T-cell (primary cell): ENCODE data around the gene COX4I1. TPM values are rescaled to one million over a fixed set of nuclear protein-coding genes. Genes with fewer than 3 reads are reported as not detected.

Experiments
- ATAC-seq, 4 experiments: fragments of 200-7000 bp in 3 of 4; fragments of 150-1000 bp in 1 of 4; cut with Tn5 transposase; replicated peaks in 1 of 4; 1 replicate in 3 of 4; 2 replicates in 1 of 4; pipeline ENCODE4 v1.10.0; 2021; ENCODE audit warnings: moderate library complexity in 3 of 4, mild to moderate bottlenecking in 2 of 4, moderate number of reproducible peaks in 1 of 4
- CTCF ChIA-PET, 2 donors: fragments of 300-600 bp; sonication (Branson Sonifier 250); formaldehyde crosslinking; loops; one replicate each; lab custom pipeline; 2022; ENCODE audit warnings: antibody characterized with exemption in 2 of 2; lab: Charles Lee
- POLR2A ChIA-PET, 2 donors: fragments of 300-600 bp; sonication (Branson Sonifier 250); formaldehyde crosslinking; loops; one replicate each; lab custom pipeline; 2022; ENCODE audit warnings: antibody characterized with exemption in 2 of 2; lab: Charles Lee
- DNase-seq, 35 experiments: peaks; one replicate each; pipeline versions ENCODE4 v3.0.0 to v3.0.0-alpha.2; 2013 to 2023
- H3K27ac ChIP-seq: one replicate; pipeline ENCODE4 v1.5.1; 2013; ENCODE audit warnings: low read length
- H3K27me3 ChIP-seq, 2 experiments: replicated peaks in 1 of 2; 1 replicate in 1 of 2; 2 replicates in 1 of 2; pipeline versions ENCODE4 v1.6.1 to v1.7.0; 2013; ENCODE audit warnings: low read length in 1 of 2, mixed read lengths in 1 of 2; ENCODE audit not compliant: control insufficient read depth in 2 of 2, insufficient read depth in 2 of 2; ENCODE audit errors: extremely low read depth in 1 of 2
- H3K36me3 ChIP-seq, 2 donors: 1 replicate in 1 of 2; 2 replicates in 1 of 2; pipeline versions ENCODE4 v1.6.1 to v1.7.0; 2013; ENCODE audit warnings: low read length in 1 of 2; ENCODE audit not compliant: control insufficient read depth in 2 of 2, insufficient read depth in 1 of 2; ENCODE audit errors: extremely low read depth in 1 of 2
- H3K4me1 ChIP-seq, 2 experiments: 1 replicate in 1 of 2; 2 replicates in 1 of 2; pipeline versions ENCODE4 v1.6.1 to v1.7.0; 2013; ENCODE audit warnings: low read length in 2 of 2, mixed read lengths in 1 of 2; ENCODE audit not compliant: insufficient read depth in 2 of 2, control insufficient read depth in 1 of 2; ENCODE audit errors: extremely low read depth in 1 of 2
- H3K4me3 ChIP-seq, 2 donors: 1 replicate in 1 of 2; 2 replicates in 1 of 2; pipeline versions ENCODE4 v1.5.1 to v1.7.0; 2013; ENCODE audit warnings: mild to moderate bottlenecking in 2 of 2, low read length in 1 of 2, moderate library complexity in 1 of 2; ENCODE audit not compliant: control insufficient read depth in 1 of 2; ENCODE audit errors: extremely low read depth in 1 of 2
- H3K9me3 ChIP-seq: 2 replicates; pipeline ENCODE4 v1.7.0; 2013
- H3K27ac Mint-ChIP-seq, 2 donors: one replicate each; pipeline ENCODE4 v1.8.0; 2020 to 2021; ENCODE audit warnings: mild to moderate bottlenecking in 2 of 2, mixed read lengths in 2 of 2
- H3K27me3 Mint-ChIP-seq, 2 donors: one replicate each; pipeline ENCODE4 v1.8.0; 2021 to 2022; ENCODE audit warnings: mixed read lengths in 2 of 2
- H3K36me3 Mint-ChIP-seq: one replicate; pipeline ENCODE4 v1.8.0; 2021; ENCODE audit warnings: mixed read lengths
- H3K4me1 Mint-ChIP-seq, 3 donors: one replicate each; pipeline ENCODE4 v1.8.0; 2020 to 2022; ENCODE audit warnings: mixed read lengths in 3 of 3, mild to moderate bottlenecking in 1 of 3
- H3K4me3 Mint-ChIP-seq, 3 donors: one replicate each; pipeline ENCODE4 v1.8.0; 2020 to 2022; ENCODE audit warnings: mild to moderate bottlenecking in 3 of 3, mixed read lengths in 3 of 3, moderate library complexity in 3 of 3
- H3K9me3 Mint-ChIP-seq, 3 donors: one replicate each; pipeline ENCODE4 v1.8.0; 2020 to 2022; ENCODE audit warnings: mixed read lengths in 3 of 3
- WGBS: methylation state at CpG from one replicate; pipeline ENCODE4 v1.1.5; 2013; ENCODE audit warnings: missing lambda C conversion rate; ENCODE audit not compliant: insufficient coverage; 5-methylcytosine and 5-hydroxymethylcytosine counted together
- total RNA-seq, 35 experiments: library from RNA in 6 of 35; stranded (reverse) in 6 of 35; fragments of 120-200 nt in 1 of 35; gene quantifications; one replicate each; pipeline versions ENCODE4 v1.2.1 to v1.2.4 and lab custom pipeline; 2013 to 2026

The COX4I1 gene
- total RNA-seq, 5 donors from 2014 or later (not counting 1 experiment from before 2014, with no cell fraction given), result 542 to 606 (median 574) TPM

DNA sequence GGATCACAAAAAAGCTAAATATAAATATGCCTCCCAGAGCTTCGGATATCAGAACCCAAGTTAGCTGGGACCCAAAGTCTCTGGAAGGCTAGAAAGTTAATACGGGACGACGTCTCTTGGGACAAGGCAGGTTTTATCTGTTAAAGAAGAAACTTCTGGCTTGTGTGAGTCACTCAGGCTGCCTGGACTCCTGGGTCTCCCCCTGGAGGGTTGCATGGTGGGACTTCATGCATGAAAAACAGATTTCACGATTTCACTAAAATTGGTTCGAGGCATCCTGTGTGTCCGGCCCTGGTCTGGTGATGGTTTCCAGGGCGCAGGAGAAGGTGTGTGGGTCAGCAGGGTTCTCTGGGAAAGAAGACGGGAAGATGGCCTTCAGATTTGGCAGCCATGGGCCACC is 47.0 kb downstream of the COX4I1 start:
- H3K36me3 ChIP-seq, result no peaks in the 10 kb centered on the region
- Mint-ChIP-seq H3K27ac (peak overlapping the region in 1 of 2 donors; percentile 36), H3K27me3 (peaks cover 22 to 30% of the 10 kb centered on the region in 2 donors), H3K4me1 (peaks cover 6 to 11% (median 7%) of the 10 kb centered on the region in 3 donors), H3K9me3 (no peaks in the 10 kb centered on the region), H3K4me3 (no peak overlapping the region), H3K36me3 (no peaks in the 10 kb centered on the region)
- H3K4me1 ChIP-seq, result no peaks in the 10 kb centered on the region
- POLR2A ChIA-PET, result no interaction called here
- CTCF ChIA-PET, result no interaction called here
- no peaks in the 10 kb centered on the region for H3K9me3 ChIP-seq
- DNase-seq (no peak), ATAC-seq (no peak)
- WGBS, result 98% methylated on average over 8 of the region's 9 CpGs
- H3K27me3 ChIP-seq, result peaks cover 0 to 33% of the 10 kb centered on the region in 2 experiments
- H3K27ac ChIP-seq, result no peak overlapping the region
- H3K4me3 ChIP-seq, result no peak overlapping the region

DNA sequence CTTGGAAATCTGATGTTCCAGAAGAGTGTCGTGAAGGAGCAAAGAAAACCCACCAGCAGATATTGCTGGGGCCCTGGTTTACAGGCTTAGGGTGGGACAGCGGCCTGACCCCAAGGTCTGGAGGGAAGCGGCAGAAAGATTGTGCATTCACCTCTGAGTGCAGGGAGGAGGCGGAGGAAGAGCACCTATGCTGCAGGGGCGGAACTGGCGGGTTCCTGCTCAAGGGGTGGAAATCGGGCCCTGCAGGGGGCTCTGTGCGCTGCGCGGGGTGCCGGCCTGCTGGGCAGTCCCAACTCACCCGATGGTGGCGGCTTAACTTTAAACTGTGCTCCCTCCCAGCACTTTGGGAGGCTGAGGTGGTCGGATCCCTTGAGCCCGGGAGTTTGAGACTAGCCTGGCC is 47.5 kb downstream of the COX4I1 start:
- POLR2A ChIA-PET, result no interaction called here
- DNase-seq, result no peak
- H3K4me1 Mint-ChIP-seq, result peaks cover 6 to 11% (median 7%) of the 10 kb centered on the region in 3 donors
- H3K9me3 ChIP-seq, result no peaks in the 10 kb centered on the region
- H3K27me3 Mint-ChIP-seq, result peaks cover 22 to 30% of the 10 kb centered on the region in 2 donors
- H3K4me1 ChIP-seq, result no peaks in the 10 kb centered on the region
- no peaks in the 10 kb centered on the region for H3K9me3 Mint-ChIP-seq
- H3K27ac ChIP-seq, result no peak overlapping the region
- H3K27ac Mint-ChIP-seq, result peak overlapping the region in 1 of 2 donors; percentile 36
- H3K36me3 Mint-ChIP-seq, result no peaks in the 10 kb centered on the region
- no peak overlapping the region for H3K4me3 ChIP-seq
- no peak for ATAC-seq
- WGBS, result 64% methylated on average over 6 of the region's 15 CpGs
- H3K36me3 ChIP-seq, result no peaks in the 10 kb centered on the region
- no peak overlapping the region for H3K4me3 Mint-ChIP-seq
- CTCF ChIA-PET, result no interaction called here
- H3K27me3 ChIP-seq, result peaks cover 0 to 33% of the 10 kb centered on the region in 2 experiments

DNA sequence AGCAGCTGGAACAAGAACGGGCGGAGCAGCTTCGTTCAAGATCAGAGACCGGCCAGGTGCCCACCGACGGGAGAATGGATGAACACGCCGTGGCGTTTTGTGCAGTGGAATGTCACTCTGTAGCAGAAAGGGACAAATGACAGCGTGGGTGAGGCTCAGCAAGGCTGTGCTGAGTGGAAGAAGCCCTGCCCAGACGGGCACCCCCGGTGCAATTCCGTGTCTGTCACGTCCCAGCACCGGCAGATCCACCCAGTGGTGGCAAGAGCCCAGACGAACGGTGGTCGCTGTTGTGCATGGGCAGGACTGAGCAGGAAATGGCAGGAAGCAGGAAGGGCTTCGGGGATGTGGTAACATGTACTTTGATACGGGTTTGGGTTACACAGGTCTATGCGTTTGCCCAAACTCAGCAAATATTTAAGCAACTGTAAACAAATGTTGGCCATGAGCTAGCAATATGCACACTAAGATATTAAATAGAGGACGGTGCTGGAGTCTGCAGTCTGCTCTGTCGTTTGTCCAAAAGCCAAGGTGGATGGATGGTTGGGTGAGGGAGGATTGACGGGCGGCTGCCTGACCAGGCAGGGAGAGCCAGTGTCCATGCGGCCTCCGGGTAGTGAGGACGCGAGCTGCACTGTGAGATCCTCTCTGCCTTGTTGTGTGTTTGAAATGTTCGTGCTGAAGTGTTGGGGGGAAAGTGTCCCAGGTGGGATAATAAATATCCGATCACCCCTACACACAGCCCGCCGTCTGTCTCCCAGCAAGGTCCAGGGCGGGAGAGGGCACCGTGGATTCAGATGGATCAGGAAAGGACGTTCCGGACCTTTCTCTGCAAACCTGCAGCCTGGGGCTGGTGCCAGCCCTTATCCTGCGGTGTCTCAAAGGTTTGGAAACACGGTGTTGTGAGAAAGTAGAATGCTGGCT is 48.4 kb downstream of the COX4I1 start:
- H3K27me3 Mint-ChIP-seq, result peaks cover 22 to 31% of the 10 kb centered on the region in 2 donors
- no peak overlapping the region for H3K27ac Mint-ChIP-seq
- POLR2A ChIA-PET, result no interaction called here
- H3K27ac ChIP-seq, result no peak overlapping the region
- ATAC-seq (no peak), DNase-seq (no peak)
- H3K4me3 ChIP-seq, result no peak overlapping the region
- H3K36me3 Mint-ChIP-seq, result no peaks in the 10 kb centered on the region
- H3K9me3 ChIP-seq, result no peaks in the 10 kb centered on the region
- peaks cover 6 to 11% (median 7%) of the 10 kb centered on the region in 3 donors for H3K4me1 Mint-ChIP-seq
- no peaks in the 10 kb centered on the region for H3K9me3 Mint-ChIP-seq
- CTCF ChIA-PET, result no interaction called here
- no peaks in the 10 kb centered on the region for H3K36me3 ChIP-seq
- H3K4me1 ChIP-seq, result no peaks in the 10 kb centered on the region
- H3K27me3 ChIP-seq, result peaks cover 0 to 31% of the 10 kb centered on the region in 2 experiments
- WGBS, result 69% methylated on average over 26 of the region's 39 CpGs
- no peak overlapping the region for H3K4me3 Mint-ChIP-seq

DNA sequence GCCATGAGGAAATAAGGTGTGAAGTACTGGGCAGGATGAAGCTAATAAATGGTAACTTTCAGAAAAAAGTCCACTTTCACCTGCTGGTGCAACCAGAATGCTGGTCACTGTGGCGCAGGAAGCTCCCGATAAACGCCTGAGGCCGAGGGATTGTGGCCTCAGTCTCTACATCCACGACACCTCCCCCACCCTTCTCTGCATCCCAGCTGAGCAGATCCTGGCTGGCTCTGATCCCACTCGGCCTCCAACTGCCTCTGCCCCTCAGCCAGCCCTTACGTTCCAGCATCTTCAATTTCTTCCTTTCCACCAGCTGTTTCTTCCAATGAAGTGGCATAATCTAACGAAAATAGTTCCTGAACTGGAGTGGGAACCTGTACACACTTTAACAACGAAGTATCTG is 49.5 kb downstream of the COX4I1 start:
- DNase-seq, result no peak
- Mint-ChIP-seq H3K4me3 (no peak overlapping the region), H3K36me3 (no peaks in the 10 kb centered on the region), H3K27me3 (peaks cover 22 to 26% of the 10 kb centered on the region in 2 donors), H3K9me3 (no peaks in the 10 kb centered on the region), H3K4me1 (peaks cover 6 to 11% (median 7%) of the 10 kb centered on the region in 3 donors), H3K27ac (no peak overlapping the region)
- ATAC-seq, result no peak
- ChIA-PET POLR2A (no interaction called here), CTCF (interaction anchor here in 1 of 2 donors (0.7 kb wide), 1 partner anchor 27 kb away, joined by 3 read pairs; no protein-coding TSS in a partner anchor)
- no peaks in the 10 kb centered on the region for H3K9me3 ChIP-seq
- no peaks in the 10 kb centered on the region for H3K36me3 ChIP-seq
- no peak overlapping the region for H3K4me3 ChIP-seq
- no peak overlapping the region for H3K27ac ChIP-seq
- no peaks in the 10 kb centered on the region for H3K4me1 ChIP-seq
- H3K27me3 ChIP-seq, result peaks cover 0 to 27% of the 10 kb centered on the region in 2 experiments
- WGBS, result 67% methylated on average over 9 of the region's 9 CpGs

DNA sequence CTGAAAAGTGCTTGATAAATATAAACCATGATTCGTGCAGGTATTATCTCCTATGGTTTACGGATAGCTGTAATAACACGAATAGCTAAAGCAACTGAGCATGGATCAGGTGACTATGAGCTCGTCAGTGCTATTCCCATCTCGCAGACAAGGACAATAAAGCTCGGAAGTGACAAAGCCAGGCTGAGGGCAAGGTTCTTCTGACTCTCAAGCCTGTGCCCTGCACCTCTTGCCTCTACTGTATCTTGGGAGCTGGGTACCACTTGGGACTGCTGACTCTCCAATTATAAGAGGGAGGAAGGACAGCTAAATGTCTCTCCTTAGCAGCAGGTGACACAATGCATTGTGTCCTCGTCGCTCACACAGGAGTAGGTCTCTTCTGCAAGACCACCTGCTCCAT is 49.9 kb downstream of the COX4I1 start:
- Histone ChIP-seq H3K27ac (no peak overlapping the region), H3K27me3 (peaks cover 0 to 24% of the 10 kb centered on the region in 2 experiments), H3K4me1 (no peaks in the 10 kb centered on the region), H3K36me3 (no peaks in the 10 kb centered on the region), H3K9me3 (no peaks in the 10 kb centered on the region), H3K4me3 (no peak overlapping the region)
- H3K27ac Mint-ChIP-seq, result no peak overlapping the region
- DNase-seq (no peak), ATAC-seq (no peak)
- no peaks in the 10 kb centered on the region for H3K36me3 Mint-ChIP-seq
- ChIA-PET CTCF (interaction anchor here in 1 of 2 donors (0.7 kb wide), 1 partner anchor 28 kb away, joined by 3 read pairs; no protein-coding TSS in a partner anchor), POLR2A (no interaction called here)
- H3K4me3 Mint-ChIP-seq, result no peak overlapping the region
- peaks cover 6 to 11% (median 7%) of the 10 kb centered on the region in 3 donors for H3K4me1 Mint-ChIP-seq
- WGBS, result 86% methylated on average over 6 of the region's 8 CpGs
- H3K9me3 Mint-ChIP-seq, result no peaks in the 10 kb centered on the region
- peaks cover 22 to 26% of the 10 kb centered on the region in 2 donors for H3K27me3 Mint-ChIP-seq

DNA sequence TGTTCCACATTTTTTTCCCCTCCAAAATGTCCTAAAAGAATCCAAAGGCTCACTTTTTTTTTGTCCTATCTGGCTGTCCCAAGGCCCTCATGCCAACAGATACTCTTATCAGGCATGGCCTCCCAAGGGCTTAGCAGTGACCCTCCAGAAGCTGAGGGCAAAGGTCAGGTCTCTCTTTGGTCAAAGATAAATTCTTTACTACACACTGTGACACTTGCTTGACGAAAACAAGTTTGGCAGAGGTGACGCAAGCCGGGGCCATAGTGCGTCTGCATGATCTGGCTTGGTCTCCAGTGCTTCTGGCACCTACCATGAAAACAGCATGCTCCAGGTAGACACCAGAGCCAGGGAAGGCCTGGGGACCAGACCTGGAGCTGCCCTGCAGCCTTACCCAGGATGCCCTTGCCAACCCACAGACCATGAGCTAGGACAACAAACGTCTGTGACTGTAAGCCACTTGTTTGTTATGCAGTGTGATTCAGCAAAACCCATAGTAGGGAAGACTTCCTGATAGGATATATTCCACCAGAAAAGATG is 50.9 kb downstream of the COX4I1 start:
- Histone ChIP-seq H3K9me3 (no peaks in the 10 kb centered on the region), H3K27ac (no peak overlapping the region), H3K4me1 (no peaks in the 10 kb centered on the region), H3K36me3 (no peaks in the 10 kb centered on the region), H3K4me3 (no peak overlapping the region), H3K27me3 (peaks cover 0 to 20% of the 10 kb centered on the region in 2 experiments)
- Mint-ChIP-seq H3K27me3 (peaks cover 15 to 19% of the 10 kb centered on the region in 2 donors), H3K27ac (no peak overlapping the region), H3K4me1 (peaks cover 0 to 6% (median 0%) of the 10 kb centered on the region in 3 donors), H3K36me3 (no peaks in the 10 kb centered on the region), H3K4me3 (no peak overlapping the region), H3K9me3 (no peaks in the 10 kb centered on the region)
- DNase-seq (no peak), ATAC-seq (no peak)
- 94% methylated on average over 4 of the region's 5 CpGs for WGBS
- CTCF ChIA-PET, result interaction anchor here in 1 of 2 donors (0.5 kb wide), 1 partner anchor 63 kb away, joined by 3 read pairs; no protein-coding TSS in a partner anchor
- POLR2A ChIA-PET, result no interaction called here
